GM19023 (cell line): ENCODE measurements around the gene MAMDC2.
"Not testable (repeated sequence)": the region's sequence is repeated elsewhere in the genome, so short reads cannot be mapped to it uniquely, and the experiment has no call there.

Experiments used
- ATAC-seq: cut with Tn5 transposase; IDR thresholded peaks from one replicate; pipeline ENCODE4 v1.9.1; 2021; ENCODE audit warnings: mild to moderate bottlenecking, moderate library complexity; ENCODE audit not compliant: unreplicated experiment

The MAMDC2 gene

GRCh38 chr9:70169222-70169621 is 125.6 kb downstream of the MAMDC2 start:
- no peak for ATAC-seq

GRCh38 chr9:70170151-70170790 is 126.6 kb downstream of the MAMDC2 start:
- ATAC-seq = no peak

GRCh38 chr9:70172532-70172931 is 128.9 kb downstream of the MAMDC2 start:
- no peak for ATAC-seq

- no peak for ATAC-seq
These were observed 133.5 kb downstream of the MAMDC2 start for GRCh38 chr9:70177121-70177520.

DNA sequence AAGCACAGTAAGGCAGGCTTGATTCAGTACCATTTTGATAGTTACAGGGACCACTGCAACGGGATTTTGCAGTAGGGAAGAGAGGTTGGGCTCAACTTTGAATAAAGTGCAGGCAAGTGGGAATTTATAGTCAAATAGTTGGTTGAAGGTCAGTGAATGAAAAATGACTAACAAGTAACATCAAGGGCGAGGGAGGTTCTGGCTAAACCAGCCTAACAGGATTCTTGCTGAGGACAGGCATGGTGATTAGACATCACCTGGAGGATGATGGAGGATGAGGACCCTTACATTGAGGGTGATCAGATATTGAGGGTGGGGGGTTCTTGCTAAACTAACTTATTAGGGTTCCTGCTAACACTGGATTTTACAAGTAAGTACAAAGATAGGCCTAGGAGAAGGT is 149.1 kb downstream of the MAMDC2 start:
- no peak for ATAC-seq

DNA sequence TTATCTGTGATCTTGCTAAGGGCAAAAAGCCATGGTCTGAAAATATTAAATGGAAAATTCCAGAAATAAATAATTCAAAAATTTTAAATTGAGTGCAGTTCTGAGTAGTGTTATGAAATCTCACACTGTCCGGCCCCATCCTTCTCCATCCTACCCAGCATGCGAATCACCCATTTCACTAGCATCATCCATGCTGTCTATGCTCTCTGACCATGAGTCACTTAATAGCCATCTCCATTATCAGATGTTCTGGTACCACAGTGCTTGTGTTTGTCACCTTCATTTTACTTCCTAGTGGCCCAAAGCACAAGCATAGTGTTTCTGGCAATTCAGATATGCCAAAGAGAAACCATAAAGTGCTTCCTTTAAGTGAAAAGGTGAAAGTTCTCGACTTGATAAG is 151.8 kb downstream of the MAMDC2 start:
- ATAC-seq = no peak

DNA sequence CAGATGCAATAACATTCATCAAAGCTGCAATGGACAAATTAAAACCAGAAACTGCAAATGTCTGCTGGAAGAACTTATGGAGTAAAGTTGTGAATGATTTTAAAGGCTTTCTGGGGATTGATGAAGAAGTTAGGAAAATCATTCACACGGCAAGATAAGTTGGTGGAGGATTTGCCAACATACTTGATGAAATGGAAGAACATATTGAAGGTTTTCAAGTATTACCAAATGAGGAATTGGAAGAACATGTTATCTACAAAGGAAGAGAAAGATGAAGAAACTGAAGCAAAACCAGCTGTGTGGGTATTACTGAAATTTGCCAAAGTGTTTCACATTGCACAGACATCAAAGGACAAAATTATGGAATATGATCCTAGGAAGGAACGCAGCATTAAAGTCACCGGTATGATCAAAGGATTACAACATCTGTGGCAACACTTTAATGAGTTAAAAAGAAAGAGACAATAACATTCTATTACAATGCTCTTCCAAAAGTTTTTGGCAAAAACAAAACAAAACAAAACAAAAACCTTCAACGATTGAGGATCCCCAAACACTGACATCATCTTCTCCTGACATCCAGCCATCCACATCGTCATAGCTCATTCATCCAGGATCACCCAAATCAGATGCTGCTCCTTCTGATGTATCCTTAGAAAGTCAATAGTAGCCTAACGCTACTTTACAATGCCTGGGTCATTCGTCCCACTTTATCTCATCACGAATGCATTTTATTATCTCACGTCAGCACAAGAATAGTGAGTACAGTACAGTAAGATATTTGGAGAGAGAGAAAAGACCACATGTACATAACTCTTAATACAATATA is 153.8 kb downstream of the MAMDC2 start:
- ATAC-seq = no peak

DNA sequence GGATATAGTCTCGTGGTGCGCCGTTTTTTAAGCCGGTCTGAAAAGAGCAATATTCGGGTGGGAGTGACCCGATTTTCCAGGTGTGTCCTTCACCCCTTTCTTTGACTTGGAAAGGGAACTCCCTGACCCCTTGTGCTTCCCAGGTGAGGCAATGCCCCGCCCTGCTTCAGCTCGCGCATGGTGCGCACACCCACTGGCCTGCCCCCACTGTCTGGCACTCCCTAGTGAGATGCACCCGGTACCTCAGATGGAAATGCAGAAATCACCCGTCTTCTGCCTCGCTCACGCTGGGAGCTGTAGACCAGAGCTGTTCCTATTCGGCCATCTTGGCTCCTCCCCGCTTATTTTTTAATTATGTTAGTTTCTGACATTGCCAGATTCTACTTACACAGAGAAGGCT is 161.1 kb downstream of the MAMDC2 start:
- ATAC-seq = not testable (repeated sequence)

DNA sequence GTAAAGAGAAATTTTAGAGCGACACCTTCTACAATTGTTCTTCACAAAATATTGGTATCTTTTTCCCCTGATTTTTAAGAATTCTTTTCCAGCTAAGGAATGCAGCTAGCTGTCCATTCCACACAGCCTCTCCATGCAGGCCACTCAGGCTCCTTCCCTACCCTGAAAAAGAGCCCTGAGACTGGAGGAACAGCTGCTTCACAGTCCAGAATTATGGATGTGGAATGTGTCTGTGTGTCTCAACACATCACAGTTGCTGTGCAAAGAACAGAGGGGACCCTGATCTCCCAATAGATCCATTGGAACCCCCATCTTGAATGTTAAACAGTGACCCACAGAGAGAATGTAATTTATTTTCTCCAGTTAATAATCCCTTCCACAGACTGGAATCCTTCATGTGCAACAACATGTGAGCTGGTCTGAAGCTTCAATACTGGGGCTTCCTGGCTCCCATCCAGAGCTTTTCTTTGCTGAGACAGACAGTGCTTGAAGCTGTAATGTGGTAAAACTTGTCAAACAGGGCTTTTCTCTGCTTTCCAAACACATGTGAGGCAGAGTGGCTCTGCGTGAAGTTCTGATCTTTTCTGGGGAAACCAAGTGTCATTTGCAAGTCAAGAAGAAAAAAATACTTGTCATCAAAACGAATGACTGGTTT is 161.8 kb downstream of the MAMDC2 start:
- no peak for ATAC-seq

DNA sequence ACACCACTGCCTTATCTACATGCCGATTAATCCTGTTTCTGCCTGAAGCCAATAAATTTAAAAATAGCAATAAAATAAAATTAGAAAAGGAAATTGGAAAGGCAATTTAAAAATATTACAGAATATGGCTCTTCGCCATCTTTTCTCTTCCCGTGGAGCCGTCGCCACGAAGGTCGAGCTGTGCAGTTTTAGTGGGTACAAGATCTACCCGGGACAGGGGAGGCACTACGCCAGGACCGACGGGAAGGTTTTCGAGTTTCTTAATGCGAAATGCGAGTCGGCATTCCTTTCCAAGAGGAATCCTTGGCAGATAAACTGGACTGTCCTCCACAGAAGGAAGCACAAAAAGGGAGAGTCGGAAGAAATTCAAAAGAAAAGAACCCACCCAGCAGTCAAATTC is 173.4 kb downstream of the MAMDC2 start:
- no peak for ATAC-seq

- no peak for ATAC-seq
These were observed 175.1 kb downstream of the MAMDC2 start for GRCh38 chr9:70218767-70219166.

- ATAC-seq = no peak
These were observed 176.6 kb downstream of the MAMDC2 start for GRCh38 chr9:70220216-70220615.

DNA sequence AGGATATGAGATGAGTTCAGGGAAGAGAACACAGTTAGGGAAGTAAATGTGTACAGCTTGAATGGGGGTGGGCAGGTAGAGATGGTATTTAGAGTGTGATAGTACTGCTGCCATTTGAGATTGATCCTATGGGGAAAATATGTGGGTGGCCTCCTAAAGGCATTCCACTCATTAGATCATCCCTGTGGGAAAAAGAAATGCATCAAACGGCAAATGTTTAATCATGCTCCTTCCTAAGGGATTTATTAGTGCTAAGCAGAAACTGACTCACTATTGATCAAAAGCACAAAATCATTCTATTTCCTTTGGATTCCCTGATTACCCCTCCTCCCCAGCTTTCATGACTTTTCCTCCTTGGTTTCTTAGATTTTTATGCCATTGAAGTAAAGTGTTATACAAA is 178.7 kb downstream of the MAMDC2 start:
- no peak for ATAC-seq

DNA sequence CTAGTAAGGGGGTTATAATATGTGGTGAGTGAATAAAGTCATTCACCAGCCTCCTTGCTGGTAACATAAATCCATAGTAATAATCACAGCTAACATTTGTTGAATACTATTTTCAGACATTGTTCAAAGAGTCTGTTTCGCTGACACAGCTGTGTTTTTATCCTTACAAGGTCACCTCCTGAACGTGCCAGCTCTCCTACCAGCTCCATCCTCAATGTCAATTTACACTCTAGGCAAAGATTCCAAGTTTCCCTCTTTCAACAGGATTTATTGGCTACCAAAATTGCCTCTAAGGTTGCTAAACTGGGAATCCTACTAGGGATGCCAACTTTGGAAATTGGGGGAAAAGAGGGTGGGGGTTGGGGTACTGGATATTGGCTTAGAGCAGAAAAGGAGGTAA is 184.5 kb downstream of the MAMDC2 start:
- no peak for ATAC-seq

- ATAC-seq = no peak
These were observed 185.0 kb downstream of the MAMDC2 start for GRCh38 chr9:70228611-70229010.

- no peak for ATAC-seq
These were observed 185.4 kb downstream of the MAMDC2 start for GRCh38 chr9:70229026-70229425.

- no peak for ATAC-seq
These were observed 185.9 kb downstream of the MAMDC2 start for GRCh38 chr9:70229579-70229978.

- ATAC-seq = no peak
These were observed 188.8 kb downstream of the MAMDC2 start for GRCh38 chr9:70232476-70232875.

DNA sequence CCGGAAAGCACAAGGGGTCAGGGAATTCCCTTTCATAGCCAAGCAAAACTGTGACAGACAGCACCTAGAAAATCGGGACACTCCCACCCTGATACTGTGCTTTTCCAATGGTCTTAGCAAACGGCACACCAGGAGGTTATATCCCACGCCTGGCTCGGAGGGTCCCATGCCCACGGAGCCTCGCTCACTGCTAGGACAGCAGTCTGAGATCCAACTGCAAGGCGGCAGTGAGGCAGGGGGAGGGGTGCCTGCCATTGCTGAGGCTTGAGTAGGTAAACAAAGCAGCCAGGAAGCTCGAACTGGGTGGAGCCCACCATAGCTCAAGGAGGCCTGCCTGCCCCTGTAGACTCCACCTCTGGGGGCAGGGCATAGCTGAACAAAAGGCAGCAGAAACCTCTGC is 190.6 kb downstream of the MAMDC2 start:
- not testable (repeated sequence) for ATAC-seq

- ATAC-seq = not testable (repeated sequence)
These were observed 202.3 kb downstream of the MAMDC2 start for GRCh38 chr9:70245952-70246351.

- ATAC-seq = no peak
These were observed 206.6 kb downstream of the MAMDC2 start for GRCh38 chr9:70250221-70250620.

GRCh38 chr9:70255486-70255885 is 211.8 kb downstream of the MAMDC2 start:
- ATAC-seq = no peak
